GM19240 (cell line): Measurements from ENCODE around the gene FAM47C.
"Not testable (repeated sequence)": the region's sequence is repeated elsewhere in the genome, so short reads cannot be mapped to it uniquely, and the experiment has no call there.

ENCODE experiments used
- DNase-seq: peaks from one replicate; pipeline ENCODE4 v3.0.0; 2011; ENCODE audit warnings: low spot score; ENCODE audit not compliant: insufficient read length

Gene FAM47C

GRCh38 chrX:37008182-37008581 is at the start of gene FAM47C:
Gene FAM47C, plus strand, starts transcription at chrX:37008366. Its CDS starts 45 bp downstream, at chrX:37008411.
- DNase-seq, result not testable (repeated sequence)

GRCh38 chrX:36961590-36961989 is 46.6 kb upstream of the FAM47C start:
- DNase-seq, result no peak

- DNase-seq, result no peak
These were observed 44.9 kb upstream of the FAM47C start for GRCh38 chrX:36963069-36963808.

- no peak for DNase-seq
These were observed 44.3 kb upstream of the FAM47C start for GRCh38 chrX:36963852-36964251.

- DNase-seq, result no peak
These were observed 34.6 kb upstream of the FAM47C start for GRCh38 chrX:36973575-36973974.

GRCh38 chrX:36974911-36975310 is 33.3 kb upstream of the FAM47C start:
- no peak for DNase-seq

GRCh38 chrX:36978886-36979285 is 29.3 kb upstream of the FAM47C start:
- DNase-seq, result no peak

- DNase-seq, result no peak
These were observed 24.3 kb upstream of the FAM47C start for GRCh38 chrX:36983831-36984230.

- not testable (repeated sequence) for DNase-seq
These were observed 22.6 kb upstream of the FAM47C start for GRCh38 chrX:36985416-36986209.

GRCh38 chrX:36986231-36986630 is 21.9 kb upstream of the FAM47C start:
- DNase-seq, result no peak

GRCh38 chrX:36987212-36987611 is 21.0 kb upstream of the FAM47C start:
- DNase-seq, result not testable (repeated sequence)

- DNase-seq, result no peak
These were observed 8.0 kb upstream of the FAM47C start for GRCh38 chrX:37000140-37000539.

GRCh38 chrX:37010496-37010895 is 2.3 kb downstream of the FAM47C start:
- DNase-seq, result no peak

- DNase-seq, result not testable (repeated sequence)
These were observed 26.1 kb downstream of the FAM47C start for GRCh38 chrX:37034260-37034659.

GRCh38 chrX:37036674-37037220 is 28.6 kb downstream of the FAM47C start:
- DNase-seq, result not testable (repeated sequence)

- not testable (repeated sequence) for DNase-seq
These were observed 30.6 kb downstream of the FAM47C start for GRCh38 chrX:37038814-37039213.

GRCh38 chrX:37042956-37043885 is 35.1 kb downstream of the FAM47C start:
- DNase-seq, result not testable (repeated sequence)

- no peak for DNase-seq
These were observed 39.6 kb downstream of the FAM47C start for GRCh38 chrX:37047776-37048175.

- DNase-seq, result not testable (repeated sequence)
These were observed 49.4 kb downstream of the FAM47C start for GRCh38 chrX:37057572-37057971.

- DNase-seq, result no peak
These were observed 52.8 kb downstream of the FAM47C start for GRCh38 chrX:37060999-37061398.
